PC-9 (cell line): Measurements from ENCODE around the gene PGRMC2. TPM values are rescaled to one million over a fixed set of nuclear protein-coding genes. Genes with fewer than 3 reads are reported as not detected.

Experiments
- BruUV-seq: library from RNA; stranded (reverse); fragments of 400-500 nt; replicated peaks from 2 replicates; lab custom pipeline; 2021; lab: Mats Ljungman, UMichigan
- CTCF ChIA-PET: fragments of 300-600 bp; sonication (Branson Sonifier 250); formaldehyde crosslinking; loops from one replicate; lab custom pipeline; 2022; ENCODE audit warnings: antibody characterized with exemption; lab: Charles Lee
- POLR2A ChIA-PET: fragments of 300-600 bp; sonication (Branson Sonifier 250); formaldehyde crosslinking; loops from one replicate; lab custom pipeline; 2022; ENCODE audit warnings: antibody characterized with exemption; ENCODE audit not compliant: unreplicated experiment; lab: Charles Lee
- DNase-seq, 2 experiments: peaks; one replicate each; pipeline versions ENCODE4 v3.0.0 to v3.0.0-alpha.2; 2015 to 2022; ENCODE audit warnings: mixed read lengths in 1 of 2
- H2AFZ ChIP-seq: fragments of 200-600 bp; sonication (generic); 2 replicates; pipeline ENCODE4 v1.8.1; 2017; ENCODE audit warnings: antibody characterized with exemption
- H3F3A ChIP-seq: fragments of 200-600 bp; sonication (generic); 2 replicates; pipeline ENCODE4 v1.8.1; 2017; ENCODE audit warnings: antibody characterized with exemption, mild to moderate bottlenecking, low read depth; ENCODE audit not compliant: insufficient read depth
- H3K27ac ChIP-seq: fragments of 200-600 bp; sonication (generic); 2 replicates; pipeline ENCODE4 v1.6.1; 2016; ENCODE audit warnings: mixed run types
- H3K27me3 ChIP-seq: fragments of 200-600 bp; sonication (generic); 2 replicates; pipeline ENCODE4 v1.6.1; 2016; ENCODE audit warnings: low read depth, mixed run types; ENCODE audit not compliant: insufficient read depth
- H3K36me3 ChIP-seq: fragments of 200-600 bp; sonication (generic); 2 replicates; pipeline ENCODE4 v1.6.1; 2016; ENCODE audit warnings: low read depth, mixed run types
- H3K4me1 ChIP-seq: fragments of 200-600 bp; sonication (generic); replicated peaks from 2 replicates; pipeline ENCODE4 v1.6.1; 2016; ENCODE audit warnings: mixed run types; ENCODE audit not compliant: insufficient read depth
- H3K4me2 ChIP-seq: fragments of 200-600 bp; sonication (generic); 2 replicates; pipeline ENCODE4 v1.6.1; 2017; ENCODE audit warnings: mixed run types
- H3K4me3 ChIP-seq: fragments of 200-600 bp; sonication (generic); 2 replicates; pipeline ENCODE4 v1.6.1; 2016; ENCODE audit warnings: mixed run types
- H3K79me2 ChIP-seq: fragments of 200-600 bp; sonication (generic); 2 replicates; pipeline ENCODE4 v1.6.1; 2017; ENCODE audit warnings: low read depth, mixed run types
- H3K9me2 ChIP-seq: fragments of 200-600 bp; sonication (generic); 2 replicates; pipeline ENCODE4 v1.8.1; 2017; ENCODE audit warnings: mild to moderate bottlenecking; ENCODE audit not compliant: insufficient read depth
- H3K9me3 ChIP-seq: fragments of 200-600 bp; sonication (generic); 2 replicates; pipeline ENCODE4 v1.8.1; 2016; ENCODE audit warnings: low read depth; ENCODE audit not compliant: insufficient read depth
- H4K20me1 ChIP-seq: fragments of 200-600 bp; sonication (generic); 2 replicates; pipeline ENCODE4 v1.8.1; 2017; ENCODE audit not compliant: insufficient read depth
- CTCF ChIP-seq: fragments of 200-600 bp; sonication (generic); conservative IDR thresholded peaks from 2 replicates; pipeline ENCODE4 v1.6.1; 2017; ENCODE audit warnings: mixed run types, antibody characterized with exemption, mild to moderate bottlenecking, moderate library complexity
- EZH2 ChIP-seq: fragments of 200-600 bp; sonication (generic); IDR thresholded peaks from 2 replicates; pipeline ENCODE4 v1.8.0; 2017; ENCODE audit warnings: antibody characterized with exemption, low read depth
- intact Hi-C: fragments of 100-400 bp; cut with micrococcal nuclease; formaldehyde crosslinking; loops from one replicate; pipeline ENCODE4 v1.10.0; 2022; ENCODE audit not compliant: unreplicated experiment
- total RNA-seq: library from RNA; stranded (reverse); gene quantifications from 2 replicates; pipeline ENCODE4 v1.2.3, GENCODE V29; 2021

Gene PGRMC2
- total RNA-seq, 1 experiment from 2014 or later: 105 TPM

- no TSS peak for BruUV-seq
- Histone ChIP-seq H3K4me2 (no peak overlapping the region), H3K4me3 (no peak overlapping the region), H3F3A (no peaks in the 10 kb centered on the region), H4K20me1 (no peaks in the 10 kb centered on the region), H3K27ac (no peak overlapping the region), H3K79me2 (no peaks in the 10 kb centered on the region), H3K9me3 (no peaks in the 10 kb centered on the region), H2AFZ (no peak overlapping the region), H3K4me1 (no peaks in the 10 kb centered on the region), H3K36me3 (no peaks in the 10 kb centered on the region), H3K9me2 (no peaks in the 10 kb centered on the region), H3K27me3 (no peaks in the 10 kb centered on the region)
- no peak for TF ChIP-seq EZH2
- TF ChIP-seq CTCF: no peak
- DNase-seq: no peak
- intact Hi-C loops: no loop called here
- ChIA-PET CTCF (no interaction called here), POLR2A (no interaction called here)
Measured at GRCh38 chr4:128303986-128304385, 16.4 kb upstream of the PGRMC2 start.

GRCh38 chr4:128303405-128303785 is 15.8 kb upstream of the PGRMC2 start:
- CTCF ChIA-PET: no interaction called here
- POLR2A ChIA-PET: no interaction called here
- no peaks in the 10 kb centered on the region for H3K36me3 ChIP-seq
- intact Hi-C loops: no loop called here
- TF ChIP-seq CTCF (no peak), EZH2 (no peak)
- H3K79me2 ChIP-seq: no peaks in the 10 kb centered on the region
- H3K27me3 ChIP-seq: no peaks in the 10 kb centered on the region
- no peak overlapping the region for H2AFZ ChIP-seq
- no peaks in the 10 kb centered on the region for H3K9me3 ChIP-seq
- no peaks in the 10 kb centered on the region for H4K20me1 ChIP-seq
- no peaks in the 10 kb centered on the region for H3K9me2 ChIP-seq
- H3K27ac ChIP-seq: no peak overlapping the region
- BruUV-seq: no TSS peak
- H3K4me2 ChIP-seq: no peak overlapping the region
- no peaks in the 10 kb centered on the region for H3K4me1 ChIP-seq
- no peaks in the 10 kb centered on the region for H3F3A ChIP-seq
- DNase-seq: no peak
- no peak overlapping the region for H3K4me3 ChIP-seq

- H3K36me3 ChIP-seq: no peaks in the 10 kb centered on the region
- no peaks in the 10 kb centered on the region for H3K9me2 ChIP-seq
- no peaks in the 10 kb centered on the region for H3K9me3 ChIP-seq
- BruUV-seq: no TSS peak
- no peak for TF ChIP-seq EZH2
- no peak for TF ChIP-seq CTCF
- H3K27ac ChIP-seq: no peak overlapping the region
- H3K79me2 ChIP-seq: no peaks in the 10 kb centered on the region
- H3F3A ChIP-seq: no peaks in the 10 kb centered on the region
- no peak overlapping the region for H3K4me2 ChIP-seq
- intact Hi-C loops: no loop called here
- no peaks in the 10 kb centered on the region for H3K4me1 ChIP-seq
- no peak overlapping the region for H2AFZ ChIP-seq
- H4K20me1 ChIP-seq: no peaks in the 10 kb centered on the region
- ChIA-PET CTCF (no interaction called here), POLR2A (no interaction called here)
- no peak for DNase-seq
- H3K4me3 ChIP-seq: no peak overlapping the region
- no peaks in the 10 kb centered on the region for H3K27me3 ChIP-seq
Measured at GRCh38 chr4:128301979-128302378, 14.4 kb upstream of the PGRMC2 start.
